Measurements from ENCODE around the gene NOM1.

Gene NOM1

GRCh38 chr7:156944876-156945275, 4.6 kb upstream of the NOM1 start:
- ATAC-seq (ENCODE audit: insufficient read depth, low read depth) (no peak), DNase-seq (no peak)
- TF ChIP-seq, protein P1, sequence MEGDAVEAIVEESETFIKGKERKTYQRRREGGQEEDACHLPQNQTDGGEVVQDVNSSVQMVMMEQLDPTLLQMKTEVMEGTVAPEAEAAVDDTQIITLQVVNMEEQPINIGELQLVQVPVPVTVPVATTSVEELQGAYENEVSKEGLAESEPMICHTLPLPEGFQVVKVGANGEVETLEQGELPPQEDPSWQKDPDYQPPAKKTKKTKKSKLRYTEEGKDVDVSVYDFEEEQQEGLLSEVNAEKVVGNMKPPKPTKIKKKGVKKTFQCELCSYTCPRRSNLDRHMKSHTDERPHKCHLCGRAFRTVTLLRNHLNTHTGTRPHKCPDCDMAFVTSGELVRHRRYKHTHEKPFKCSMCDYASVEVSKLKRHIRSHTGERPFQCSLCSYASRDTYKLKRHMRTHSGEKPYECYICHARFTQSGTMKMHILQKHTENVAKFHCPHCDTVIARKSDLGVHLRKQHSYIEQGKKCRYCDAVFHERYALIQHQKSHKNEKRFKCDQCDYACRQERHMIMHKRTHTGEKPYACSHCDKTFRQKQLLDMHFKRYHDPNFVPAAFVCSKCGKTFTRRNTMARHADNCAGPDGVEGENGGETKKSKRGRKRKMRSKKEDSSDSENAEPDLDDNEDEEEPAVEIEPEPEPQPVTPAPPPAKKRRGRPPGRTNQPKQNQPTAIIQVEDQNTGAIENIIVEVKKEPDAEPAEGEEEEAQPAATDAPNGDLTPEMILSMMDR (IDR thresholded peaks at IDR 0.05; ENCODE audit: borderline replicate concordance, extremely low read depth, low read length, poor library complexity, severe bottlenecking): no peak
- no peak for TF ChIP-seq EZH2 (IDR thresholded peaks at IDR 0.05; ENCODE audit: borderline replicate concordance, low read depth, low read length, severe bottlenecking)
- peaks cover 3% of the 10 kb centered on the region for H3K79me2 ChIP-seq (ENCODE audit: insufficient read depth, low read length)
- H4K20me1 ChIP-seq (ENCODE audit: insufficient read depth, low read length): no peaks in the 10 kb centered on the region; the same call in 1 of the 2 replicates
- no peak overlapping the region for H3K27ac ChIP-seq (ENCODE audit: low read length)
- no peak overlapping the region for H3K4me2 ChIP-seq (ENCODE audit: insufficient read depth, low read length)
- H3K9ac ChIP-seq (ENCODE audit: low read depth, low read length): no peak overlapping the region
- H3K4me1 ChIP-seq (ENCODE audit: insufficient read depth, low read length): peaks cover 5% of the 10 kb centered on the region
- H3K9me3 ChIP-seq (ENCODE audit: insufficient read depth, low read length, severe bottlenecking): peaks cover 14% of the 10 kb centered on the region
- H2AFZ ChIP-seq (ENCODE audit: low read depth, low read length): no peak overlapping the region
- peaks cover 21% of the 10 kb centered on the region for H3K27me3 ChIP-seq (ENCODE audit: insufficient read depth, low read length, poor library complexity)
- H3K36me3 ChIP-seq (ENCODE audit: insufficient read depth, low read length): no peaks in the 10 kb centered on the region; the same call in 1 of the 2 replicates
- H3K4me3 ChIP-seq (ENCODE audit: low read depth in 1 of 2, low read length in 2 of 2): no peak overlapping the region

DNA sequence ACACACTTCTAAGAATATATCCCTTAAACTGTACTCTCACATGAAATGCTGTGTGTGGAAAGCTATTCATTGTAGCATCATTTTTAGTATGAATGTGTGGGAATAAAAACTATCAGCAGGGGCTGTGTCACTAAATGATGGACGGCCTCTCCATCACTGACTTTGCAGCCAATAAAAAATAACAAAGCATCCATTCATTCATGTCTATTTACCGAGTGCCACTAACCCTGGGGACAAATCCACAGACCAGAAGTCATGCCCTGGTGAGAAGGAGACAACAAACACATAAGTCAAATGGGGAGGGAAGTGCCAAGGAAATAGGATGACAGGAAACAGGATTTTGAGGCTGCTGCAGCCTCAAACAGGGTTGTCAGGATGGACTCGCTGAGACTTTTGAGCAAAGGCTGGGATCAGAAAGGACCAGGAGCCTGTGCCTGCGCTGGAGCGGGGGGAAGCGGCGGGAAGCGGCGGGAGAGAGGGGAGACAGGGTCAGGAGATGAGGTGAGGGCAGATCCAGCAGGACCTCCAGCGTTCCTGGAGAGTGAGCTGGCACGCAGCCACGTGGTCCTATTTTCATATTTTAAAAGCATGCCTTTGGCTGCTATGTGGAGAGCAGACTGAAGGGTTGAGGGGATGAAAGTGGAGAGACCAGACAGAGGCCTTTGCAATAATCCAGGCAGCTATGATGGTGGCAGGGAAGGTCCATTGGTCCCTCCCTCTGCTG, 2.2 kb upstream of the NOM1 start:
- TF ChIP-seq, protein P1 (IDR thresholded peaks at IDR 0.05; ENCODE audit: borderline replicate concordance, extremely low read depth, low read length, poor library complexity, severe bottlenecking): no peak
- no peak for TF ChIP-seq EZH2 (IDR thresholded peaks at IDR 0.05; ENCODE audit: borderline replicate concordance, low read depth, low read length, severe bottlenecking)
- Histone ChIP-seq H3K27me3 (ENCODE audit: insufficient read depth, low read length, poor library complexity) (peaks cover 21% of the 10 kb centered on the region), H3K27ac (ENCODE audit: low read length) (no peak overlapping the region), H3K4me3 (ENCODE audit: low read depth in 1 of 2, low read length in 2 of 2) (no peak overlapping the region), H4K20me1 (ENCODE audit: insufficient read depth, low read length) (peaks cover 21% of the 10 kb centered on the region), H3K9ac (ENCODE audit: low read depth, low read length) (no peak overlapping the region), H3K9me3 (ENCODE audit: insufficient read depth, low read length, severe bottlenecking) (no peaks in the 10 kb centered on the region), H3K4me2 (ENCODE audit: insufficient read depth, low read length) (no peak overlapping the region), H3K36me3 (ENCODE audit: insufficient read depth, low read length) (peaks cover 9% of the 10 kb centered on the region), H3K79me2 (ENCODE audit: insufficient read depth, low read length) (peaks cover 27% of the 10 kb centered on the region), H3K4me1 (ENCODE audit: insufficient read depth, low read length) (peaks cover 25% of the 10 kb centered on the region), H2AFZ (ENCODE audit: low read depth, low read length) (no peak overlapping the region)
- ATAC-seq (ENCODE audit: insufficient read depth, low read depth) (no peak), DNase-seq (no peak)

GRCh38 chr7:156948361-156948760, 1.2 kb upstream of the NOM1 start:
- peaks cover 21% of the 10 kb centered on the region for H3K27me3 ChIP-seq (ENCODE audit: insufficient read depth, low read length, poor library complexity)
- H3K79me2 ChIP-seq (ENCODE audit: insufficient read depth, low read length): peaks cover 38% of the 10 kb centered on the region
- ATAC-seq (ENCODE audit: insufficient read depth, low read depth) (no peak), DNase-seq (no peak)
- H3K9ac ChIP-seq (ENCODE audit: low read depth, low read length): no peak overlapping the region
- H3K4me2 ChIP-seq (ENCODE audit: insufficient read depth, low read length): no peak overlapping the region
- no peak overlapping the region for H2AFZ ChIP-seq (ENCODE audit: low read depth, low read length)
- peaks cover 20% of the 10 kb centered on the region for H3K36me3 ChIP-seq (ENCODE audit: insufficient read depth, low read length)
- H4K20me1 ChIP-seq (ENCODE audit: insufficient read depth, low read length): peaks cover 31% of the 10 kb centered on the region
- H3K4me3 ChIP-seq (ENCODE audit: low read depth in 1 of 2, low read length in 2 of 2): no peak overlapping the region
- TF ChIP-seq, protein P1 (IDR thresholded peaks at IDR 0.05; ENCODE audit: borderline replicate concordance, extremely low read depth, low read length, poor library complexity, severe bottlenecking): no peak
- TF ChIP-seq EZH2 (IDR thresholded peaks at IDR 0.05; ENCODE audit: borderline replicate concordance, low read depth, low read length, severe bottlenecking): no peak
- peaks cover 33% of the 10 kb centered on the region for H3K4me1 ChIP-seq (ENCODE audit: insufficient read depth, low read length)
- no peaks in the 10 kb centered on the region for H3K9me3 ChIP-seq (ENCODE audit: insufficient read depth, low read length, severe bottlenecking)
- no peak overlapping the region for H3K27ac ChIP-seq (ENCODE audit: low read length)
